ENCODE results near the gene POLDIP3. TPM values are rescaled to one million over a fixed set of nuclear protein-coding genes. Genes with fewer than 3 reads are reported as not detected.

The POLDIP3 gene
- total RNA-seq, 4 donors from 2014 or later = 24.9 to 29.3 (median 25.6) TPM

DNA sequence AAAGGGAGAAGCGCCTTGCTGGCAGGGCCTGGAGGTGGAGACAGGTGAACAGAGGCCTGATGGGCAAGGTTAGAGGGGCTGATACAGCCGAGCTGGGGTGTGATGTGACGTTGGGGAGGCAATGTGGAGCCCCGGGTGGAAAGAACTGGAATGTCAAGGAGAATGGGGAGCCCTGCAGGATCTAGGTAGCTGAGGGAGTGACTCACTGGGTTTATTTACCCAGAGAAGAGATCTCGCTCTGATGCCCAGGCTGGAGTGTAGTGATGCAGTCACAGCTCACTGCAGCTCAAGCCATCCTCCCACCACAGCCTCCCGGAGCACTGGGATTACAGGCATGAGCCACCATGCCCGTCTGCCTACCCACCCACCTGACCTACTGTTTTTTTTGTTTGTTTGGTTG lies 36.5 kb upstream of the POLDIP3 start:
- TF ChIP-seq, protein P1, sequence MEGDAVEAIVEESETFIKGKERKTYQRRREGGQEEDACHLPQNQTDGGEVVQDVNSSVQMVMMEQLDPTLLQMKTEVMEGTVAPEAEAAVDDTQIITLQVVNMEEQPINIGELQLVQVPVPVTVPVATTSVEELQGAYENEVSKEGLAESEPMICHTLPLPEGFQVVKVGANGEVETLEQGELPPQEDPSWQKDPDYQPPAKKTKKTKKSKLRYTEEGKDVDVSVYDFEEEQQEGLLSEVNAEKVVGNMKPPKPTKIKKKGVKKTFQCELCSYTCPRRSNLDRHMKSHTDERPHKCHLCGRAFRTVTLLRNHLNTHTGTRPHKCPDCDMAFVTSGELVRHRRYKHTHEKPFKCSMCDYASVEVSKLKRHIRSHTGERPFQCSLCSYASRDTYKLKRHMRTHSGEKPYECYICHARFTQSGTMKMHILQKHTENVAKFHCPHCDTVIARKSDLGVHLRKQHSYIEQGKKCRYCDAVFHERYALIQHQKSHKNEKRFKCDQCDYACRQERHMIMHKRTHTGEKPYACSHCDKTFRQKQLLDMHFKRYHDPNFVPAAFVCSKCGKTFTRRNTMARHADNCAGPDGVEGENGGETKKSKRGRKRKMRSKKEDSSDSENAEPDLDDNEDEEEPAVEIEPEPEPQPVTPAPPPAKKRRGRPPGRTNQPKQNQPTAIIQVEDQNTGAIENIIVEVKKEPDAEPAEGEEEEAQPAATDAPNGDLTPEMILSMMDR (IDR thresholded peaks at IDR 0.05; ENCODE audit: low read depth) = no peak

GRCh38 chr22:42649246-42650099 lies 34.8 kb upstream of the POLDIP3 start, which contains the start of gene CYB5R3:
Gene CYB5R3 (minus strand): TSS chr22:42649392. CDS start chr22:42649315, 77 bp downstream.
- TF ChIP-seq, protein P1 (IDR thresholded peaks at IDR 0.05; ENCODE audit: low read depth) = no peak

GRCh38 chr22:42648368-42649245 lies 33.9 kb upstream of the POLDIP3 start:
- TF ChIP-seq, protein P1 (IDR thresholded peaks at IDR 0.05; ENCODE audit: low read depth) = no peak

GRCh38 chr22:42648017-42648367 lies 33.3 kb upstream of the POLDIP3 start:
- TF ChIP-seq, protein P1 (IDR thresholded peaks at IDR 0.05; ENCODE audit: low read depth) = no peak

GRCh38 chr22:42646569-42647525 lies 32.2 kb upstream of the POLDIP3 start:
- TF ChIP-seq, protein P1 (IDR thresholded peaks at IDR 0.05; ENCODE audit: low read depth) = no peak

GRCh38 chr22:42645938-42646568 lies 31.4 kb upstream of the POLDIP3 start:
- TF ChIP-seq, protein P1 (IDR thresholded peaks at IDR 0.05; ENCODE audit: low read depth) = no peak
